ENCODE measurements around the gene HOXB1.
A peak's percentile ranks its signal among the peaks of the same experiment; 100 is the strongest.
"Not testable (repeated sequence)": the region's sequence is repeated elsewhere in the genome, so short reads cannot be mapped to it uniquely, and the experiment has no call there.

Gene HOXB1

DNA sequence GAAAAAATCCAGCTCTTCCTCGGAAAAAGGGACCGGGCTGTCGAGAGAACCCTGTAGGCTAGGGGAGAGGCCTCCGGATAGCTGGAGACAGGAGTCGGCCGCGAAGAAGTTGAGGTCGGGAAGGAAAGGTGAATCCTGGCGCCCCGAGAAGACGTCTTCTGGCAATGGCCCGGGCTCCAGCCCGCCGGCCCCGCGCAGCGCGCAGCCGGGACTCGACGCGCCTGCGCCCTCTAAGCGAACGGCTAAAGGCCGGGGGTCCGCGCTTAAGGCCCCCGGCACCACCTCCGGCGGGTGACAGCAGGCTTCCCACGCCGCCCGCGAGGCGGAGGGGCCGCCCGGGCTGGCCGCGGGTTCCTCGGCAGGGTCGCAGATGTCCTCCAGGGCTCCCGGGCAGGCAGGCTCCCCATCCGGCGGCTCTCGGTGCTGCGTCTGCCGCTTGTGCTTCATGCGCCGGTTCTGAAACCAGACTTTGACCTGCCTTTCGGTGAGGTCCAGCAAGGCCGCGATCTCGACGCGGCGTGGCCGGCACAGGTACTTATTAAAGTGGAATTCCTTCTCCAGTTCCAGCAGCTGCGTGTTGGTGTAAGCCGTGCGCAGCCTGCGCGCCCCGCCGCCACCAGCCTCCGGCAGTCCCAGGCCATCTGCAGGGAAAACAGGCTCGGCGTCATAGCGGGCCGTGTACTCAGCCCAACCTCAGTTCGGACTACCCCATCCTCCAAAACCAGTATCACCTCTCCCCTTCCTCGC lies 12.5 kb upstream of the HOXB1 start:
- peak in 1 of 2 experiments; percentile 41 for DNase-seq (ENCODE audit: low read depth in 2 of 2)

DNA sequence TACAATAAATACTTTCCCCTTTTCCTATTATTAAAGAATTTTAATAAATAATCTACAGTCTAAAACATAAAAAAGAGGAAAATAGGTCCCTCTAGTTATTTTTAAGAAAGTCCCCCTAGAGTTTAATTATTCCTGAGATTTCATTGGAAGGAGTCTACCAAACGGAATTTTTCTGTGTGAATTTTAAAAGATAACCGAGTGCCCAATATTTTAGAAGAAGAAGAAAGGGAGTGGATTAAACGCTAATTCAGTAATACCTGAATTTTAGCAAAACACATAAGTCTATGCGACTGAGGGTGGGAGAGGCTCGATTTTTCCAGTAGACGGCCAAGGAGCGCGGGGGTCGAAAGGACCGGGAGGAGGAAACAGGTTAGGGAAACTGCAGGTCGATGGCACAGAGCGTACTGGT lies 11.9 kb upstream of the HOXB1 start:
- no peak for DNase-seq (ENCODE audit: low read depth in 2 of 2)

DNA sequence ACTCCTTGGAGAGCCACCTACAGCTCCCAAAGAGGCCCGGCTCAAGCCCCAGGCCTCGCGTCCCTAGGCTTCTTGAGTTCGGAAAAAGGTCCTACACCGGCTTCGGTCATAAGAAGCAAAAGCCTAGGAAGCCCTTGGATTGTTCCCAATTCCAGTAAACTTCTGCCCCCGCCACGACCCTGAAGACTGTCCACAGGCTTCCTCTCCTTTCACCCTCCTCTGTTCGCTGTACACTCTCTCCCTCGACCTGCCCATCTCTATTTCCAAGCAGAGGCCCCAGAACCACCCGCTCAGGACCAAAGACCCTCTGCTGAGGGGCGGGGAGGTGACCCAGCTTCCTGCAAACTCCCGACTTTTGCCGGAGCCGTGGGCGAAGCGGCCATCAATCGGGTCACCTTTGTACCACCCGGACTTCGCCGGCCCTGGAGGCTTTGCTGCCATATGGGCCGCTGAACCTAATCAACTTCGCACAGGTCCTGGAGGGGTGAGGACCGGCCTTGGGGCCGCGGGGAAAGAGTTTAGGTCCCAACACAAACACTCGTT lies 11.4 kb upstream of the HOXB1 start:
- no peak for DNase-seq (ENCODE audit: low read depth in 2 of 2)

DNA sequence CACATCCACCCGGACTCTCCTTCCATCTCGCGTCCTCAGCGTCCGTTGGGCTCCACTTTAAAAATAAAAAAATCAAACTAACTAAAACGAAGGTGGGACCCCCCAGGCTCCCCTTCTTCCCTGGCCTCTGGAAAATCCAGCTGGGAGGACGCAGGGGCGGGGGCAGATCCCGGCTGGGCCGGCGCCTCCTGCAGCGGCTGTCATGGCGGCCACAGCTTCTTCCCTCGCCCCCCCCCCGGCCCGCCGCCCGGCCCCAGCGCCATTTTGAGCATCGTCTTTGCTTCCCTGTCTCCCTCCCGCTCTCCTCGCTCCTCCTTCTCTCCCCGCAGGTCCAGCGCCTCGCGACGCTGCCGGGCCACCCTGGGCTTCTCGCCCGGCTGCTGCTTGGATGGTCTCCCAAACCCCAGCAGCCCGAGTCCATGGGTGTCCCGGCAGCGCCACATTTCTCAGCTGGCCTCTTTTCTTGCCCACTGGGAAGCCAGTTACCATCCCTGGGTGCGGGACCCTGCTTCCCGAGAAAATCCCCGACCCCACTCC lies 10.8 kb upstream of the HOXB1 start:
- peak in 1 of 2 experiments; percentile 28 for DNase-seq (ENCODE audit: low read depth in 2 of 2)

DNA sequence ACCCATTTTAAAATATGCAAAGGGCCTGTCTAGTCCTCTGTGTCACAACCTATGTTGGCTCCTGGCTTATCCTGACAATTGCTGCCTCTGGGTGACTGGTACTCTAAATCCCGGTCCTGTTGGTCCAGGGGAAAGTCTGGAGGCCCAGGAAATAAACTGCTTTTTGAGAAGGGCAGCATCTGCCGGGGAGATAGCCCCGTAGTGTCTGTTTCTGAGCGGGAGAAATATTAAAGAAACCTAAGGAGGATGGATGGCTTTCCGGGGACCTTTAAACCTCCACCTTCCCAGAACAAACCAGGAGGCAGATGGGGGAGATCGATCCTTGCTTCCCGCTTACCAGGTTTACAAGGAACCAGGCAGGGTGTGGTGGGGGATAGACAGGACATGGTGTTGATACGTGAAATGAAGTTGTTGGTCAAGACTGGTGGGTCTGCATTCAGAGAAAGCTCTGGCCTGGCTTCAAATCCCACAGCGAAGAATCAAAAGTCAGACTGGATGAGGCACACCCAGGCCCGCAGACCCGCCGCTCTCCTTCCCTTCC lies 10.3 kb upstream of the HOXB1 start:
- DNase-seq (ENCODE audit: low read depth in 2 of 2) = no peak

DNA sequence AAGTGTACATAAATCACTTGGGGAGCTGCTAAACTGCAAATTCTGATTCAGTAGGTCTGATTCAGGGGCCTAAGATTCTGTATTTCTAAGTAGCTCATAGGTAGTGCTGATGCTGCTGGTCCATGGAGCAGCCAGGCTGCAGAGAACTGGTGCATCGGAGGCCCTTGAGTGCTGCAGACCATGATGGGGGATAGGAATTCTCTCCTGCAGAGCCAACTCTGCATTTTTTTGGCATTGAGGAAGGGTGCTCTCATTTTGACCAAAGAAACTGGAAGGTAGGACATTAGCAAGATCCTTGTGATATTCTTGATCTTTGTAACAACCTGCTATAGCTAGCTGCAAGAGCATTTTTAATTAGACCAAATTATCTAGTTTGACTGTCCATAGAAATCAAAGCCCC lies 9.4 kb upstream of the HOXB1 start:
- no peak for DNase-seq (ENCODE audit: low read depth in 2 of 2)

DNA sequence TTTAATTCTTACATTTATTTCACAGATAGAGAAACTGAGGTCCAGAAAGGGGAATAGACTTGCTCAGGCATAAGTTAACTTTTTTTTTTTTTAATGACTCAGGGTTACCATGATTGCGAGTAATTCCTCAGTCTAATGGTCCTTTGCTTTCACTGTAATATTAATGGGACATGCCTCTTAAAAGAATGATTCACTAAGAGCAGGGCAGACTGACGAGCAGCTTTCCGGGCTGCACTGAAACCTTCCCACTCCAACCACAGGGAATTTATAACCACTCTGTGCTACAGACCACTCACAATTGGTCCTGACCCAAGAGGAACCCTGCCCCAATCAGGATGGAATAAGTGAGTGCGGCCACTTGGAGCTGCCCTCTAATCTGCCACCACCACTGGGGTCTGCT lies 8.4 kb upstream of the HOXB1 start:
- DNase-seq (ENCODE audit: low read depth in 2 of 2) = no peak

DNA sequence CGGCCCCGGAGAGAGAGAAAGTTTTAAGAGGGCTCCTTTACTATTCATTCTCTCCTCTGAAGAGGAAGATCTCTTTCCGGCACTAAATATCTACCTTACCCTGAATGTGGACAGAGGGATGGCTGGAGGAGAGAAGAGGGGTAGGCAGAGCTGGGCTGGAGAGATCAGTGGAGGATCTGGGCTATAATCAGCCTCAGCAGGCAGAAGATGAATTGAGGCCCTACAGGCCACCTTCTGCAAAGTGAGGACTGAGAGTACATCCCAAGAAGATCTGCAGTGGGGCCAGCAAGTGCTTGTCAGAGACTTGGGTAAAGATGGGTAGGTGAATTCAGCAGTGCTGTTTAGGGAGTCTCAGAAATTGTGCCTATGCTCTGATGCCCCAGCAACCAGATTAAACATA lies 6.5 kb upstream of the HOXB1 start:
- no peak for DNase-seq (ENCODE audit: low read depth in 2 of 2)

DNA sequence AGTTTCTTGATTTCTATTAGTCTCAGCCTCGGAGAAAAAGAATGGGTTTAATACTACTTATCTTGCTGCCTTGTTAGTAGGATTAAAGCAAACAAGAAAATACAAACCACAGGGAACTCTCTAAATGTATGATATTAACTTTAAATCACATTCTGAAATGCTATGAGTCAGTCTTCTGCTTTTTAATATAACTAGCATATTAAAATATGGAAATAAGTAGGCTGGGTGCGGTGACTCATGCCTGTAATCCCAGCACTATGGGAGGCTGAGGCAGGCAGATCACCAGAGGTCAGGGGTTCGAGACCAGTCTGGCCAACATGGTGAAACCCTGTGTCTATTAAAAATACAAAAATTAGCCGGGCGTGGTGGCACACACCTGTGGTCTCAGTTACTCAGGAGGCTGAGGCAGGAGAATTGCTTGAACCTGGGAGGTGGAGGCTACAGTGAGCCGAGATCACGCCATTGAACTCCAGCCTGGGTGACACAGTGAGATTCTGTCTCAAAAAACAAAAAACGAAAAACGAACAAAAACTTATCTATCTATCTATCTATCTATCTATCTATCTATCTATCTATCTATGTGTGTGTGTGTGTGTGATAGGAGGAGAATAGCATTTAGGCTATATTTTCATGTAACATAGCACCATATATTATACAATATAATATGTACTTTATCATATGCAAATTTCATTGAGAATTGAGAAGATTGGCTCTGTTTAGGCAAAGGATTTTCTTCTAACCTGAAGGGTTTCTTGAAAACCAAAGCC lies 5.2 kb upstream of the HOXB1 start:
- DNase-seq (ENCODE audit: low read depth in 2 of 2) = not testable (repeated sequence)

DNA sequence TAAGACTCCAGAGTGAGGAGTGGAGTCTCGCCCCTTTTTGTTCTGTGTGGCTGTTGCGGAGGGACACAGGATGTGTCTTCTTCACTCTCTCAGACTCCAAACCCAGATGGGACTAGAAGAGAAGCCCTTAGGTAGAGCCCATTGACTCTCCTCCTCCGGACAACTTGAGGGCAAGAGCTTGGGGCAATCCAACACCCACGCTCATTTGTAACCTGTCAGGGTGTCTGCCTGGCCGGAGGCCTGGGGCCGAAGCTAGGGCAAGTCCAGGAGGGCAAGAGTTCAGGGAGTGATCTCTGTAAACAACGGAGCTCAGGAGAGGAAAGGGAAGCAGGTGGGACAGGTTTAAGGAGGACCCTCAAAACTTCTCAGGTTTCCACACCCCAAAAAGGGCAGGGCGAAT lies 1.4 kb upstream of the HOXB1 start:
- DNase-seq (ENCODE audit: low read depth in 2 of 2) = no peak

DNA sequence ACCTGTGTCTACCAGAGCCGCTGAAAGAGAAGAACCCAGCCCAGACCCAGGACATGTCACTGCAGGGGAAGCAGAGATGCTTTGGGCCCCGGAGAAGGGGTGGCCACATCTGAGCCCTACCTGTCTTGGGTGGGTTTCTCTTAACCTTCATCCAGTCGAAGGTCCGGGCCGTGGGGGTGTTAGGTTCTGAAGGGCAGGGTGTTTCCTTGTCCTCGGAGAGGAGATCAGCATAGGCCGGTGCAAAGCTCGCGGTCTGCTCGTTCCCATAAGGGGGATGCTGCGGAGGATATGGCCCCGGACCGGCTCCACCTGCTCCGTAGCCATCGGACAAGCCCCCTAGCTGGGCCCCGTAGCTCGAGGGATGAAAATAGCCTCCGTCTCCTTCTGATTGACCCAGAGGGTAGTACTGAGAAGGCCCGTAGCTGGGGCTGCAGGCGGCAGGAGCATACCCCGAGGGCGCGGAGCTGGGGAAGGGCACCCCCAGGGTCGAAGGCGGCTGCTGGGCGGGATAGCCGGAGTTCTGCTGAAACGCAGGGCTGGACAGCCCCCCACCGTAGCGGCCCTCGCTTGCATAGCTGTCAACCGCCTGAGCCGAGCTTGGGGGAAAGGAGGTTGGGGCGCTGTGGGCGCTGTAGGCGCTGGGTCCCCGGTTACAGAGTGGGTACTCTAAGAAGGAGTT lies 464 bp downstream of the HOXB1 start:
- no peak for DNase-seq (ENCODE audit: low read depth in 2 of 2)

DNA sequence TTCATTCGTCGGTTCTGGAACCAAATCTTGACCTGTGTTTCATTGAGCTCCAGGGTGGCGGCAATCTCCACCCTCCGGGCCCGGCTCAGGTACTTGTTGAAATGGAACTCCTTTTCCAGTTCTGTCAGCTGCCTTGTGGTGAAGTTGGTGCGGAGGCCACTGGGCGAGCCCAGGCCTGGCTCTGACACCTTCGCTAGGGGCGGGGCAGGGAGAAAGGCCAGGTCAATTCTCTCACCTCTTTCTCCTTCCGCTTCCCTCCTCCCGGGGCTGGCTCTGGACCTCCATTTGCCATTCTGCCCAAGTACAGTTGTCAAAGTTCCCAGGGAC lies 1.2 kb downstream of the HOXB1 start:
- DNase-seq (ENCODE audit: low read depth in 2 of 2) = no peak

DNA sequence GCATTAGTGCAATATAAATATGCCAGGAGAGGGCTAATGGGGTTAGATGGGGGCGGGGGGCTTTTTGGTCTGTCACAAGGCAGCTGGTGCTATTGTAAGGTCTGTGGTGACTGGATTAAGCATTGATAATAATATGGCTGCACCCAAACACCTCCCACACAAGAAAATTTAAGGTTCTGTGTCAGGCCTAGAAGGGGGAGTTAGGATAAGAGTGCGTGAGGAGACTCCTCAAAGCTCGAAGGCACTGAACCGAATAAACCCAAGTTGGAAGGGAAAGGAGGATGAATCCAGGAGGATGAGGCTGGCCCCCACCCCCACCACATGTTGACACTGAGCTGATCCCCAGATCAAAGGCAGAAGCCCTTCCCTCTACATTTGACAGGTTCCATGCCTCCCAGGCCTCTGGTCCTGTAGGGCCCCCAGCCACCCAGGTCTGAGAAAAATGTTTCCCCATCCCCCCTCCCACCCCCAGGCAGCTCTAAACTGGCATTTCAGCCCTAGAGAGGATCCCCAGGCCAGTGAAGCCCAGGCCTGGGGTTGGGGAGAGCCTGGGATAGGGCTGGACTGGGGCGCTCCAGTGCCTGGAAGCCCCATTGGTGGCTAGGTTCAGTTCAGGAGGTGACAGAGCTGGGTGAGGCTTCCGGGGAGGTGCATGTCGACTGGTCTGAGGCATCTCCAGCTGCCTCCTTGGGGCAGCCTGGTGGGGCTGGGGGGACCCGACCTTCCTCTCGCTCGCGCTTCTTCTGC lies 1.7 kb downstream of the HOXB1 start:
- no peak for DNase-seq (ENCODE audit: low read depth in 2 of 2)

DNA sequence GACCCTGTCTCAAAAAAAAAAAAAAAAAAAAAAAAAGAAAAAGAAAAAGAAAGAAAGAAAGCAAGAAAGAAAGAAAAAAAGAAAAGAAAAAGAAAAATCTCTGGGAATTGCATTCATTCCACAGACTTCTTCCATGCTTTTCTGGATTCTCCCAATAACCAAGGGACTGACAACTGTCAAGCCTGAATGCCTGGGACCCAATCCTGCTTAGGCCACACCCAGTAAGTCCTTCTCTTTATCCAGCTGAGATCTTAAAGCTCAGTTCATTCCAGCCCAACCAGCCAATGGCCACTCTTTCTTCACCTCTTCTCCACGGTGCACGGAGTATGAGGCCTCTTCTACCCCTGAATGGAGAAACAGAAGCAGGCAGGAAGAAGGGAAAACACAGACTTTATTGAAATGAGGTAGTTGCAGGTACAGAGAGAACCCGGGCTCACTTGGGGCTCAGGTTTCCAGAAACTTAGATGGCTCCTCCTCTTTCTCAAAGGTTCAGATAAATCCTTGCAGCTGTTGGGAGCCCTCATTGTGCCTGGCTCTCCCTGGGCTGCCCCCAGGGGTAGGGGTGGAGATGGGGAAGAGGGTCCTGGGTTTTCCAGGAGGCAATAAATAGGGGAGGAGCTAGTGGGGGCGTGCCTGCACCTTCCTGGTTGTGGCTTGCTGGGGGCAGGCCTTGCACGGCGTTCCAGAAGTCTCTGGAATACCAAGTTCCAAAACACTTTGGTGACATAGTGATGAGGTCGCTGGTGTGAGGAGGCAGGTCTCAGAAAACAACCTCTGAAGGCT lies 2.5 kb downstream of the HOXB1 start:
- DNase-seq (ENCODE audit: low read depth in 2 of 2) = no peak

DNA sequence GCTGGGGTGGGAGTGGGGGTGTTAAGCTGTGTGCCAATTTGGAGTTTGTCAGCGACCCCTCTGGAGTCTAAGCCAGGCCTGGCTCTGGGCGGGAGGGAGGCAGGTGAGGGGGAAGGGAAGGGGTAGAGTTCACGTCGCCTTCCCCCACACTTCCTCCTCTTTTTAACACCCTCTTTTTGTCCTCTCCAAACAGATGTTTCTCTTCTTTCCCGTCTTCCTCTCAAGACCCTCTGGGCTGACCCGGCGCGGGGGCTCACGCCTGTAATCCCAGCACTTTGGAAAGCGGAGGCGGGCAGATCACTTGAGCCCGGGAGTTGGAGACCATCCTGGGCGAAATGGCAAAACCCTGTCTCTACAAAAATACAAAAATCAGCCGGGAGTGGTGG lies 3.3 kb downstream of the HOXB1 start:
- DNase-seq (ENCODE audit: low read depth in 2 of 2) = no peak

DNA sequence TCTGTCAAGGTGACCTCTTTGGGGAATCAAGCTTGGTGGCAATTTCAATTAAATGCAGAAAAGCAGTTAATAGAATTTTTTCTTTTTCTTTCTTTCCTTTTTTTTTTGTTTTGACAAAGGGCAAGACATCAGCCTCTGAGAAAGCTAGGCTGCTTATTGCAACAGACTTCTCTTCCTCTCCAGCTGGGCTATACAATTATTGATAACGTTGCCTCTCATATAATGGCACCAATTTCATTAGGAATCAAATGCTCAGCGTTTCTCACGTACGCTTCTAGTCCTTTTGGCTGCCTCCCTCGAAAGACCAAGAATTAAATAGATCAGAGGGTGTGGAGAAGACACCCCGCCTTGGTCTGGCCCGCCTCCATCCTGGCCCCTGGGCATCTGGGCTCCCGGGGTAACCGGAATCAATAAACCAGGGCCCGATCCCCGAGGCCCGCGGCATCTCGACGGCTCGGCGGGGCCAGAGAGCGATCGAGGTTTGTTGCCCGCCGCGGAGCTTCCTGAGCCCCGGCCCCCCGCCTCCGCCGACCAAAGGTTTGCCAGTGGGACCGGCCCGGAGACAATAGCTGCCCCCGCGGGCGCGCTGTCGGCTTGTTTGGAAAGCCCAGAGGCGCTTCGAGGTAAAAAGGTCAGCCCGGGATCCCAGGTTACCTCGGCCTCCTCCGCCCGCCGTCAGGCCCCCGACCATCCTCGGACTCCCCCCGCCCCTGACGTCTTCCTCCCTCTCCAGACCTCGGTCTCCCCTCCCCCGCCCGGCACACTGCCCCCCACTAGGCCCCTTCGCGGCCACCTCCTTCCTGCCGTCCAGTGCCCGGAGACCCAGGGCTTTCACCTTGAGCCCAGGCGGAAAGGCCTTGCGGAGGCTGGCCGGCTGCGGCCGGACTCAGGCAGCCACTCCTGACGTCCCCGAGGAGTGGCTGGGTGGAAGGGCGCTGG lies 3.9 kb downstream of the HOXB1 start:
- DNase-seq (ENCODE audit: low read depth in 2 of 2) = no peak

DNA sequence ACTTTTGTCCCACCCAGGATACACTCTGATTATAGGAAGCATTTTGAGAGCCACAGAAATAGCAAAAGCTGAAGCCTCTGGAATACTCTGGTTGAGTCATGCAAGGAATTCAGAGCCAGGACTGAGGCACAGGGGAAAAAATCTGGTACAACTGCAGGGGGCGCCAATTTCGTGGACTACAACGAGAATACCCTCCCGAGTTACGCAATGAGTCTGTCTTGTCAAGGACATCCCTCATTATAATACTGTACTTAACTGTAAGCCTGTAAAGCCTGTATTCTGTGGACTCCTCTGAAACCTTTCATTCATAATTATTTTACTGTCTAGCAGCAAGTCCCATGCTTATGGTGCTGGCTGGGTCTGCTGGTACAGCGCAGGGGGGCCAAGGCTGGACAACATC lies 7.8 kb downstream of the HOXB1 start:
- DNase-seq (ENCODE audit: low read depth in 2 of 2) = no peak

DNA sequence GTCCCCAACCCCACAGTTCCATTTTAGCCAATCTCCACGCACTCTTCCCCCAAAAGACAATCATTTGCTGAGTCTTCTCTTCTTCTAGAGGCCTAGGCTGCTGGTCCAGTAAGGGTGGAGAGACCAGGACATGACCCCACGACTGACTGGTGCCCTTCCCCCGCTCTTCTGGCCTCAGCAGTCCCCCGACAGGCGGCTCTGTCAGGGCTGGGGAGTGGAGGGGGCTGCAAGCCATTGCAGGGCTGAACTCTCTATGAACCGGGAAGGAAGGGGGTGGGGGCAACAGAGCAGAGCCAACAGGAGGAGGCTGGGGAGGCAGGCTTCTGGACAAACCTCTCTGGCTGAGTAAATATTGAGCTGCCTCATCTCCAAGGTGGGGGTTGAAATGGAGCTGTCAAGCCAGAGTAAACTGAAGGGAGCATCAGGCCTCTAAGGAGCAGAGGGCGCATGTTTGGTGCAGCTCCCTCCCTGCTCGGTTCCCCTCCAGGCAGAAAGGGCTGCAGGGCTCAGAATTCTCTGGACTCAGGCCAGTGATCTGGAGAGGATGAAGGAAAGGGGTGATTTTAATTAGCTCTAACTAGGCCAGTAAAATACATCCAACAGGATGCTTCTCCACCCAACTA lies 8.7 kb downstream of the HOXB1 start:
- no peak for DNase-seq (ENCODE audit: low read depth in 2 of 2)

DNA sequence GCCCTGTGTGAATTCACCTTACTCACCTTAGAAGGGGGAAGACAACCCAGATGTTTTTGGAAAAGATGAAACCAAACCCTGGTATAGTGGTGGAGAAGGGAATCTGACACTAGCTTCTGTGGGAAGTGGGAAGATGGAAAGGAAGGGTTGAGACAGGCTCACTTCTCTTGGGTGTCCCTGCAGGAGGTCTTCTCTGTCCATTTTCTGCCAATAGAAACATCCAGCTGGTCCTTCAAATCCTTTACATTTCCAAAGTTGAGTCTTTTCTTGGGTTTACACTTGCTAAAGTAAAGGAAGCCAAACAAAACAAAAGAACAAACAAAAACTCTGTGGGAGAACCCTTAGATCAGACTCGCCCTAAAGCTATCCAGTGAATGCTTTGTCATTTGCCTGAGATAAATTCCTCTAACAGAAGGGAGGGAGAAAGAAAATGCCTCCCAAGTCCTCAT lies 10.2 kb downstream of the HOXB1 start:
- no peak for DNase-seq (ENCODE audit: low read depth in 2 of 2)
